ENCODE measurements around the gene EIF3A.
A peak's percentile ranks its signal among the peaks of the same experiment; 100 is the strongest.
"Not testable (repeated sequence)": the region's sequence is repeated elsewhere in the genome, so short reads cannot be mapped to it uniquely, and the experiment has no call there.

The EIF3A gene, protein sequence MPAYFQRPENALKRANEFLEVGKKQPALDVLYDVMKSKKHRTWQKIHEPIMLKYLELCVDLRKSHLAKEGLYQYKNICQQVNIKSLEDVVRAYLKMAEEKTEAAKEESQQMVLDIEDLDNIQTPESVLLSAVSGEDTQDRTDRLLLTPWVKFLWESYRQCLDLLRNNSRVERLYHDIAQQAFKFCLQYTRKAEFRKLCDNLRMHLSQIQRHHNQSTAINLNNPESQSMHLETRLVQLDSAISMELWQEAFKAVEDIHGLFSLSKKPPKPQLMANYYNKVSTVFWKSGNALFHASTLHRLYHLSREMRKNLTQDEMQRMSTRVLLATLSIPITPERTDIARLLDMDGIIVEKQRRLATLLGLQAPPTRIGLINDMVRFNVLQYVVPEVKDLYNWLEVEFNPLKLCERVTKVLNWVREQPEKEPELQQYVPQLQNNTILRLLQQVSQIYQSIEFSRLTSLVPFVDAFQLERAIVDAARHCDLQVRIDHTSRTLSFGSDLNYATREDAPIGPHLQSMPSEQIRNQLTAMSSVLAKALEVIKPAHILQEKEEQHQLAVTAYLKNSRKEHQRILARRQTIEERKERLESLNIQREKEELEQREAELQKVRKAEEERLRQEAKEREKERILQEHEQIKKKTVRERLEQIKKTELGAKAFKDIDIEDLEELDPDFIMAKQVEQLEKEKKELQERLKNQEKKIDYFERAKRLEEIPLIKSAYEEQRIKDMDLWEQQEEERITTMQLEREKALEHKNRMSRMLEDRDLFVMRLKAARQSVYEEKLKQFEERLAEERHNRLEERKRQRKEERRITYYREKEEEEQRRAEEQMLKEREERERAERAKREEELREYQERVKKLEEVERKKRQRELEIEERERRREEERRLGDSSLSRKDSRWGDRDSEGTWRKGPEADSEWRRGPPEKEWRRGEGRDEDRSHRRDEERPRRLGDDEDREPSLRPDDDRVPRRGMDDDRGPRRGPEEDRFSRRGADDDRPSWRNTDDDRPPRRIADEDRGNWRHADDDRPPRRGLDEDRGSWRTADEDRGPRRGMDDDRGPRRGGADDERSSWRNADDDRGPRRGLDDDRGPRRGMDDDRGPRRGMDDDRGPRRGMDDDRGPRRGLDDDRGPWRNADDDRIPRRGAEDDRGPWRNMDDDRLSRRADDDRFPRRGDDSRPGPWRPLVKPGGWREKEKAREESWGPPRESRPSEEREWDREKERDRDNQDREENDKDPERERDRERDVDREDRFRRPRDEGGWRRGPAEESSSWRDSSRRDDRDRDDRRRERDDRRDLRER (N-terminal part only)

DNA sequence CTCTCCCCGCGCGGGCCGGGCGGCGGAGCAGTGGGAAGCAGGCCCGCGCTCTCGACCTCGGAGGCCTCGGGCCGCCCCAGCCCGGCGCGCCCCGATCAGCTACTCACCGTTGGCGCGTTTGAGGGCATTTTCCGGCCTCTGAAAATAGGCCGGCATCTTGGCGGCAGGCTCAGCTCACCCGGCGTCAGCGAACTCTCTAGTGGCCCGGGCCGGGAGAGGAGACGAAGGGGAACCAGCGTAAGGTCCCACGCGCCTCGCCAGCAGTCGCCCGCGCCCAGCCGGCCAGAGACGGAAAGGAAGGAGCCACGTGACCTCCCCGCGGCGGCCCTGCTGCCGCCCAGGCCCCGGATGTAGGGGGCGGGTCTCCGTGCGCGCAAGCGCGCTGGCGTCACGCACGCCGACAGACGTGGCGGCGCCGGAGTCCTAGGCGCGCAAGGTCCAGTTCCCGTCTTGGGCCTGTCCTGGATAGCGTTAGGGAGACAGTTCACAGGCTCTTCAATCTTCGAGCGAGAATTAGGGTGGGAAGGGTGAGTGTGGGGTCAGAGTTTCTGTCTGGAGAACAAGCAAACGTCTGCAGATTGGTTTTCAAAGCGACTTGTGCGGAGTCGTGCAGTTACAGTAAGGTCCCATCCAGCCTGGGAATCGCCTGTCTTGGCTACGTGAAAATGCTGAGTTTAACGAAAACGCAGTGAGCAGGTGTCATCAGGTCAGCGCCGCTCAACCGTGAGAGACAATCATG, at the start of gene EIF3A:
EIF3A (minus strand) TSS at position 297 of the 739 bp plus-strand sequence; CDS start at position 156, 141 bp downstream.
- peak; percentile 22 for DNase-seq

DNA sequence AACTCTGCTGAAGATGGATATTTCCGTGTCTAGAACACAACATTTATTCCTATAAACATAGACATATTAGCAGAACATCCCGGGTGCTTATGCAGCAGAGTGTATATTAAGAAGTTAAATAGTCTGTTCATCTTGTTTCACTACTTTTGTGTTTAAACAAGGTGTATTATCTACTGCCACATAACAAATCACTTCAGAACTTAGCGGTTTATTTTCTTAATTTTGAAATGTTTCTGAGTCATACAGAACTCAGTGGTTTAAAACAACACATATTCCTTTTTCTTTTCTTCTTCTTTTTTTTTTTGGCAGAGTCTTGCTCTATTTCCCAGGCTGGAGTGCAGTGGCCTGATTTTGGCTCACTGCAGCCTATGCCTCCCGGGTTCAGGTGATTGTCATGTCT, 49.1 kb upstream of the EIF3A start:
- DNase-seq, result no peak

DNA sequence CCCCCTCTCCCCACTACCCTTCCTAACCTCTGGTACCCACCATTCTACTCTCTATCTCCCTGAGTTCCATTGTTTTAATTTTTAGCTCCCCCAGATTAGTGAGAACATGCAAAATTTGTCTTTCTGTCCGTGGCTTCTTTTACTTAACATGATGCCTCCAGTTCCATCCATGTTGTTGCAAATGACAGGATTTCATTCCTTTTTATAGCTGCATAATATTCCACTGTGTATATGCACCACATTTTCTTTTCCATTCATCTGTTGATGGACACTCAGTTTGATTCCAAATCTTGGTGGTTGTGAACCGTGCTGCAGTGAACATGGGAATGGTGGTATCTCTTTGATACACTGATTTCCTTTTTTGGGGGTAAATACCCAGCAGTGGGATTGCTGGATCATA, 45.3 kb upstream of the EIF3A start:
- DNase-seq, result no peak

DNA sequence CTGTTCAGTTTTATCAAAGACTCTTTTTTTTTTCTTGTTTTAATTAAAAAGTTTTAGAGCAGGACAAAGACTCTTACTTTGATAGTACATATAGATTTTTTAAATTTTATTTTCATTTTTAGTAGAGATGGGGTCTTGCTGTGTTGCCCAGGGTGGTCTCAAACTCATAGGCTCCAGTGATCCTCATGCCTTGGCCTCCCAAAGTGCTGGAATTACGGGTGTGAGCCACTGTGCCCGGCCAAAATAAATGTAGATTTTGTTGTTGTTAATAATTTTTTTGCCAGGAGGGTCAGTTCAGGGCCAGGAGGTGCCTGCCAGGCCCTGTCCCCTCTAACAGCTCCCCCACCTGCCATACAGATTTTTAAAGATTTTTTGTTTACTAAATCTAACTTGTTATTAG, 40.3 kb upstream of the EIF3A start:
- DNase-seq, result no peak

DNA sequence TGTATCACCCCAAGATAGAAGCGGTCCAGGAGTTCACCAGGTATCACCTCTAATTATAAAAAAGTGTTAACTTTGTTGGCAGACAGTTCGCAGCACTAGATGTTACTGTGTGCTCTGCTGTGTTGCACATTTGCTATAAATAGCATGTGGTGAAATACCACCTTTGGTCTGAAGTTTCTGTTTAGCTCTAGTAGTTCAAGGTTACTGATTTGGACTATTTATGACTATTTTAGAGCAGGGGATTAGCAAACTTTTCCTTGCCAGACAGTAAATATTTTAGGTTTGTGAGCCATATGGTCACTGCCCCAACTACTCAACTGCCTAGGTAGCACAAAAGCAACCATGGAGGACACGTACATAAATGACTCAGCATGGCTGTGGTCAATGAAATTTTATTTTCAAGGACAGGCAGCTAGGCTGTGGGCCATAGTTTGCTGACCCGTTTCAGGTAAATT, 39.8 kb upstream of the EIF3A start:
- DNase-seq, result no peak

DNA sequence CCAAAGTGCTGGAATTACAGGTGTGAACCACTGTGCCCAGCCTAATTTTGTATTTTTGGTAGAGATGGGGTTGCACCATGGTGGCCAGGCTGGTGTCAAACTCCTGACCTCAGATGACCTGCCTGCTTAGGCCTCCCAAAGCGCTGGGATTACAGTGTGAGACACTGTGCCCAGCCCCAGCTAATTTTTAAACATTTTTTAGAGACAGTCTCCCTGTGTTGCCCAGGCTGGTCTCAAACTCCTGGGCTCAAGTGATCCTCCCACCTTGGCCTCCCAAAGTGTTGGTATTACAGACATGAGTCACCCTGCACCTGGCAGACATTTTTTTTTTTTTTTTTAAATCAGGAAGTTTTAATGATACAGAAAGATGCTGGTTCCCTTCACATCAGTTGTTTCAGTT, 38.8 kb upstream of the EIF3A start:
- no peak for DNase-seq

DNA sequence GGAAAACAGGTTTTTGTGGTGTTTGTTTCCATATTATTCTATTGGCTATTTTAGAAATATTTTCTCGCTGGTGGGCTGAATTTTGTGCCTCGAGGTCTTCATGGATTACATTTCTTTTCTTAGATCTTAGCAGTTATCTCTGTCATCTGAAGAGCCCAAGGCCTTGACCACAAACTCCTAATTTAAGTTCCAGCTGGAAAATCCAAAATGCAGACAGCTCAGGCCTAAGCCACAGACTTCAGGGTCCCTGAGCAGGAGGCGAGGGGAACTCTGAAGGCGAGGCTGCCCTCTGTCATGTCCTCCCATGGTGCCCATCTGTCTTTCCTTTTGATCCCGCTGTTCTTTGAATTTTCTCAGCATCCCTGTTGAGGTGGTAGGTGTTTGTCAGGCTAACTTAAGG, 37.6 kb upstream of the EIF3A start:
- DNase-seq, result no peak

DNA sequence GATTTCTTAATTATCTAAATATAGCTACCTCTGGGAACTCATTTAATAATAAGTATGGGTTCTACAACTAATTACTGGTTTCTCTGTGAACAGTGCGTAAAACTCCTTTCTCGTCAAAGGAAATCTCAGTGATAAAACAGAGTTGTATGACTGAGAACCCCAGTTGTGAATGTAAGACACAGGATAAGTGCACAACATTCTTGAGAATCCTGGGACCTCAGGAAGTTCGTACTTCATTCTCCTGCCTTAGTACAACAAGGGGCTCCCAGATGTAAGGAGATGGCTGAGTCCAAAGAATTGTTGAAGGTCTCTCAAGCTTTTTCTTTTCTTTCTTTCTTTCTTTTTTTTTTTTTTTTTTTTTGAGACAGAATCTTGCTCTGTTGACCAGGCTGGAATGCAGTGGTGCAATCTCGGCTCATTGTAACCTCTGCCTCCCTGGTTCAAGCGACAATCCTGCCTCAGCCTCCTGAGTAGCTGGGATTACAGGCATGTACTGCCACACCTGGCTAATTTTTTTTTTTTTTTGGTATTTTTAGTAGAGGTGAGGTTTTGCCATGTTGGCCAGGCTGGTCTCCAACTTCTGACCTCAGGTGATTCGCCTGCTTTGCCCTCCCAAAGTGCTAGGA, 35.8 kb upstream of the EIF3A start:
- no peak for DNase-seq

DNA sequence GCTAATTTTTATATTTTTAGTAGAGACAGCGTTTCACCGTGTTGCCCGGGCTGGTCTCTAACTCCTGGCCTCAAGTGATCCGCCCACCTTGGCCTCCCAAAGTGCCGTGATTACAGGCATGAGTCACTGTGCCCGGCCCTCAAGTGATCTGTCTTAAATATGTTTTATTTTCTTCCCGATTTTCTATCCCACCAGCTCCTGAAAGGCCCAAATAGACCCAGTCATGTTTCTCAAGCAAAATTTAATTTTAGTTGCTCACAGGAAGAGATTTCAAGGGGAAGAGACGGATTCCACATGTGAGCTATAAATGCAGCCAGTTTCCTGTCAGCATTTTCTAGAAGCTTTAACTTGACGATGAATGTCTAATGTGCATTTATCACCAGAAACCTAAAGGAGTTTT, 35.3 kb upstream of the EIF3A start:
- no peak for DNase-seq

DNA sequence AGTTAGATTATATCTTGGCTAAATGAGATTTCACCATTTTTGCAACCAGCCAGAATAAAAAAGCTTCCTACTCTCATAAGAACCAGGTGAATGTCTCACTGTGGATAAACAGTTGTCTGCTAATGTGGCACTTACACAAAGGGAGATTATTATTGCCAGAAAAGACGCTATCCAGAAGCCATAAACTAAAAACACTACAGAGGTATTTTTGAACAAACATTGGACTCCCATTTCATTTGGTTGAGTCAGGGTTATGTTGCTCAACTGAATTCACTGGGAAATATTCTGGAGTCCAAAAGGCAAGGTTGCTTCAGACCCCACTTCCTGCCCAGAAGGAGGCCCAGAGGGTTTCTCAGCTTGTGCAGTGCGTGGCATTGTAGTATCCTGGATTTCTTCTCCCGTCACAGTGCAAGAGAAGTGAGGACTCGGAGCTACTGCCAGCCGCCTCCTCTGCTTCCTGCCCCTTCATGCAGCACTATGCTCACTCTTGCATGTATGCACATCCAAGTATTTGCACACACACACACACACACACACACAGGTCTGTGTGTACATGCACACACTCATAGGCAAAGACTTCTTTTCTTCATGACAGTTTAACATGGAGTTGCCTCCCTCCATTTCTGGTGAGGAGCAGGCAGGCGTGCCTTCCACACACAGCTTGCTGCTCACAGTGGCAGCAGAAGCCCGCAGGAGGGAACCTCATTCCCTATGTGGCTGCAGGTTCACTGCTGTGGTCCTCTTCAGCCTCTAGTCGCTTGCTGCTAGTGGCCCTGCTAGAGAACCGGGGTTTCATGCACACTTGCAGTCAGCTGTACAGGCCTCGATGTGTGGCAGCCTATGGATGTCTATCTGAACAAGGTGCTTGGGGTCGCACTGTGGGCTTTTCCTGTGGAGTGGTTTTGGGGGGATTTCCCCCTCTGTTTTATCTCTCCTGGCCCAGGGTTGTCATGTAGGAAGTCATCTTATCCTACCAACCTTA, 33.4 kb upstream of the EIF3A start:
- no peak for DNase-seq

DNA sequence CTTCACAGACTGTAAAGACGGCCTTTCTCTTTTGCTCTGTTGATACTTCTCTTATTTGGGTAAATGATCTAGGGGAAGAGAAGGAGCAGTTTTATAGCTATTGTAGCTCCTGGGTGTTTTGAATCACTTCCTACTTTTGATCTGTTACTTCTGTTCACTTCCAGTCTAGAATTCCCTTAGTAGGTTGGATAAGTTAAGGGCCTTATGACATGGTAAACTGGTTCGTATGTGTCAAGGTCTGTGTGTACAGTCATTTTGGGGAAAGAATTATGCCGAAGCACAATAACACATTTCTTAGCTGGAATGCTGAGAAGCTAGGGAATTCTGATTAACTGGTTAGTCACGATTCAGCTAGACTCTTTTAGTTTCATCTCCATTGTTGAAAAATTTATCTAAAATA, 31.4 kb upstream of the EIF3A start:
- DNase-seq, result no peak

DNA sequence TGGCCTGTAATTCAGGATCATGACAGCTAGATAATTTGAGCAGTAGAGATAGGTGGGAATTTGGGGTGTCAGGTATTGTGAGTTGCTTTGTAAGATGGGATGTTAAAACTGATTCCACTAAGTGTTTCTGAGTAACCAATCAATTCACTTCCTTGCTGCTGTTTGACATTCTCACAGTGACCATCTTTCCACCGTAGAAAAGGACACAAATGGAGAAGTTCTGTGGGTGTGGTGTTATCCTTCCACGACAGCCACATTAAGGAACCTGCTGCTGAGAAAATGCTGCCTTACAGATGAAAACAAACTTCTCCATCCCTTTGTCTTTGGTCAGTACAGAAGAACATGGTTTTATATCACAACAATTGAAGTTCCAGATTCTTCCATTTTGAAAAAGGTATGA, 27.2 kb upstream of the EIF3A start:
- DNase-seq, result not testable (repeated sequence)

DNA sequence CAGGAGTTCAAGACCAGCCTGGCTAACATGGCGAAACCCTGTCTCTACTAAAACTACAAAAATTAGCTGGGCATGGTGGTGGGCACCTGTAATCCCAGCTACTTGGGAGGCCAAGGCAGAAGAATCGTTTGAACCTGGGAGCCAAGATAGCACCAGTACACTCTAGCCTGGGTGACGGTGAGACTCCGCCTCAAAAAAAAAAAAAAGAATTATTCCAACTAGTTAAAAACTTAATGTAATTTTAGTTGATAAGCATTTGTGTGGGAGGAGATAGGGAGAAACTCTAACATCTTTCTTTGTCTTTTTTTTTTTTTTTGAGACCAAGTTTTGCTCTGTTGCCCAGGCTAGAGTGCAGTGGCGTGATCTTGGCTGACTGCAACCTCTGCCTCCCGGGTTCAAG, 26.5 kb upstream of the EIF3A start:
- DNase-seq, result not testable (repeated sequence)

DNA sequence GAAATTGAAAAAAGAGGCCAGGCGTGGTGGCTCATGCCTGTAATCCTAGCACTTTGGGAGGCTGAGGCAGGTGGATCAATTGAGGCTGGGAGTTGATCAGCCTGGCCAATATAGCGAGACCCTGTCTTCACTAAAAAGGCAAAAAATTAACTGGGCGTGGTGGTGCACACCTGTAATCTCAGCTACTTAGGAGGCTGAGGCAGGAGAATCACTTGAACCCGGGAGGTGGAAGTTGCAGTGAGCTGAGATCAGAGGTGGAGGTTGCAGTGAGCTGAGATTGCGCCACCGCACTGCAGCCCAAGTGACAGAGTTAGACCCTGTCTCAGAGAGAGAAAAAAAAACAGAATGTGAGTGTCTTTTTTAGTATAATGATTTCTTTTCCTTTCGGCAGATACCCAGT, 25.3 kb upstream of the EIF3A start:
- DNase-seq, result not testable (repeated sequence)

DNA sequence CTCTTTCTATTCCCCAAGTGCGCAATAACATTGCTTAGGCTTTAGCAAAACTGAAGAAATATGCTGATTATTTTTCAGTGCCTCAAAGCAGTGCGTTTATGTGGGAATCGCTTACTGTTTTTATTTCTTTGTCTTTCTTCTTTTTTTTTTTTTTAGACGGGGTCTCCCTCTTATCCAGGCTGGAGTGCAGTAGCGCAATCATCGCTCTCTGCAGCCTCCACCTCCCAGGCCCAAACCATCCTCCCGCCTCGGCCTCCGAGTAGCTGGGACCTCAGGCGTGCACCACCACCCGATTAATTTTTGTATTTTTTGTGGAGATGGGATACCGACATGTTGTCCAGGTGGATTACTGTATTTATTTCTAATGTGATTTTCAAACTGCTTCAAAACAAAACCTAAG, 24.5 kb upstream of the EIF3A start:
- no peak for DNase-seq

DNA sequence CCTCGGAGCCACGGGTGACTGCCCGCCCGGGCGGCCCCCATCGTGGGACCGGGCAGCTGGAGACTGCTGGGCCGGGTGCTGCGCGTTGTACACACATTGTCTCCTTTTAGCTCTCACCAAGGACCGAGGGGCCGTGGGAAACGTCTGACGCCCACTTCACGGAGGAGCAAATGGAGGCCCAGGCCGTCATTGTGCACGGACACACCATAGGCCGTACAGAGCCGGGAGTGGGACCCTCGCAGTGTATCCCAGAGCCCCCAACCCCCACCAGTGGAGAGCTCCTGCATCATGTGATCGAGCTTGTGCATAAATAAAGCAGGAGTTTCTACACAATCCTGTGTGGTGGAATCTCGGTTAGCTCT, 24.0 kb upstream of the EIF3A start:
- DNase-seq, result no peak

DNA sequence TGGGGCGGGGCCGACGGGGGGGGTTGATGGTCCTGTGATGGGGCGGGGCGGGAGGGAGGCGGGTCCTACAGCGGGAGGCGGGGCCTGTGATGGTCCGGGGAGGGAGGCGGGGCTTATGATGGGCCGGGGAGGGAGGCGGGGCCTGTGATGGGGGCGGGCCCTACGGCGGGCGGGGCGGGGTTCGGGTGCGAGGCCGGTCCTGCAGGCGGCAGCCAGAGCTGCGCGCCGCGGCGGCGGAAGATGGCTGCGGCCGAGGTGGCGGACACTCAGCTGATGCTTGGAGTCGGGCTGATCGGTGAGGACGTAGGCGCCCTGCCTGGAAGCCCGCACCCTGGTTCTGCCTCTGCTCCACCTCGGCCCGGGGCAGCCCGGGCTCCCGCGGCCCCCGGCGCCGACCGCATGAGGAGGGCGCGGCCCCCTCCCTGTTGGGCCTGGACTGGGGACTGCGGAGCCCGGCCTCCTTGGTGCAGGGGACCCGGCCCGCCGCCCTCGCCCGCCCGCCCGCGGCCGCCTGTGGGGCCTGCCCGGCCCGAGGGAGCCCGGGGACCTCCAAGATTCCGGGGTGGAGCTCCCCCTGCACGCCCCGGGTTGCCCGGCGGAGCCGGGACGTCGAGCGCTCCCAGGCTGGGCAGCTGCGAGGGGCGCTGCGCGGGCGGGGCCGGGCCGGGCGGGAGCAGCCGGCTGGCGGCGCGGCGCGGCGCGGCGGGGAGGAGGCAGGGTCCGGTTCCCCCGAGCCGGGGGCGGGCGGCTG, 23.5 kb upstream of the EIF3A start, which contains the start of gene DENND10:
DENND10 (plus strand) TSS at position 211 of the 751 bp plus-strand sequence; CDS start at position 241, 30 bp downstream.
- no peak for DNase-seq

DNA sequence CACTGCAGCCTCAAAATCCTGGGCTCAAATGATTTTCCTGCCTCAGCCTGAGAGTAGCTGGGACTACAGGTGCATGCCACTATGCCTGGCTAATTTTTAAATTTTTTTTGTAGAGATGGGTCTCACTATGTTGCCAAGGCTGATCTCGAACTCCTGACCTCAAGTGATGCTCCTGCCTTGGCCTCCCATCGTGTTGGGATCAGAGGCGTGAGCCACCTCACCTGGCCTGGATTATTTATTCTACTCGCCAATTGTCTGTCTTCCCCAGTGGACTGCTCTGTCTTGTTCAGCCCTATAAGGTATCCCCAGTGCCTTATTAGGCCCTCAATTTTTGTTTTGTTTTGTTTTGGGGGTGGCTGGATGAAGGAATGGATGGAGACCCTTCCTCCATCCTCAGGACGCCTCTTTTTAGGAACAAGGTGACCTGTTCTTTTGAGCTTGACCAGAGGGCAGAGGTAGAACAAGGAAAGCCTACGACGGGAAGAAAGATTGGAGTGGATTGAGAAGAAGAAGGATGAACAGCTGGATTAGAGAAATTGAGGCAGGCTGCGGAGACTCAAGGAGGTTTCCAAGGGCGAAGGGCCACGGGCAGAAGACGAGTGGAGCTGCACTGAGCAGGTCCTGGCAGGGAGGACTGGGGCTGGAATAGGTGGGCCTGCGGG, 22.8 kb upstream of the EIF3A start:
- no peak for DNase-seq
